ES-I3 (cell line): ENCODE data around the gene PRR15L.
"Not testable (repeated sequence)": the region's sequence is repeated elsewhere in the genome, so short reads cannot be mapped to it uniquely, and the experiment has no call there.

Source experiments
- H3K36me3 ChIP-seq: 2 replicates; pipeline ENCODE4 v1.6.1; 2013; ENCODE audit warnings: mild to moderate bottlenecking, low read length, control low read depth, moderate library complexity; ENCODE audit not compliant: insufficient read depth
- H3K4me1 ChIP-seq: 2 replicates; pipeline ENCODE4 v1.6.1; 2013; ENCODE audit warnings: mild to moderate bottlenecking, control low read depth, low read length; ENCODE audit not compliant: insufficient read depth
- H3K9ac ChIP-seq: 2 replicates; pipeline ENCODE4 v1.6.1; 2013; ENCODE audit warnings: low read depth, mild to moderate bottlenecking, low read length, moderate library complexity
- H3K9me3 ChIP-seq: 2 replicates; pipeline ENCODE4 v1.6.1; 2013; ENCODE audit warnings: mild to moderate bottlenecking, low read length, moderate library complexity; ENCODE audit not compliant: control insufficient read depth, insufficient read depth

Gene PRR15L

DNA sequence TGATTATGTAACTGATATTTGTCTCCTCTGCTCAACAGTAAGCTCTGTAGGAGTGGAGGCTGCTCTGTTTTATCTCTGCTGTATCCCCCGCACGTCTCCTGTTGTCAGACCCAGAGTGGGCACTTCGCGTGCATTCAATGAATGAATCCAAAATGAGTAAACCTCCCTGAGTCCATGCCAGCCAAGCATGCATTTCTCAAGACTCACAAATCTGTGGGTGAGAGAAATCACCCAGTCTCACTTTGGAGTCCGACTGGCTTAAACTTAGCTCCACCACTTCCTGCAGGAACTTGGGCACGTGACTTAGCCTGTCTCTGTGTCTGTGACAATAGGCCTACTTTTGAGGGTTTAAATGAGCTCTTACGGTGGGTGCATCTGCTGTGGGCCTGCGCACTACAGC lies 12.6 kb downstream of the PRR15L start:
- peaks cover 16% of the 10 kb centered on the region for H3K4me1 ChIP-seq
- no peaks in the 10 kb centered on the region for H3K9me3 ChIP-seq
- no peaks in the 10 kb centered on the region for H3K36me3 ChIP-seq
- no peak overlapping the region for H3K9ac ChIP-seq

DNA sequence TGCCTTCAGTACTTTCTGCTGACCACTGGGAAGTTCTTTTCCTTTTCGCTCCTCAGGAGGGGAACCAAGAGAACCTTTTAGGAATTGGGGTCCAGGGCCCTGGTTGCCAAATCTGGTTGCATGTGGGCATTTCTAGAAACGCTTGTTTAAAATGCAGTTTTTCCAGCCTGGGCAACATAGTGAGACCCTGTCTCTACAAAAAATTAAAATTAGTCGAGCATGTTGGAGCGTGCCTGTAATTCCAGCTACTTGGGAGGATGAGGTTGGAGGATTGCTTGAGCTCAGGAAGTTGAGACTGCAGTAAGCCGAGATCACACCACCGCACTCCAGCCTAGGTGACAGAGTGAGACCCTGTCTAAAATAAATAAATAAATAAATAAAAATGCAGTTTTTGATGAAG lies 15.1 kb downstream of the PRR15L start:
- Histone ChIP-seq H3K9ac (no peak overlapping the region), H3K9me3 (no peaks in the 10 kb centered on the region), H3K4me1 (peaks cover 5% of the 10 kb centered on the region; the same call in 1 of the 2 replicates), H3K36me3 (no peaks in the 10 kb centered on the region)

DNA sequence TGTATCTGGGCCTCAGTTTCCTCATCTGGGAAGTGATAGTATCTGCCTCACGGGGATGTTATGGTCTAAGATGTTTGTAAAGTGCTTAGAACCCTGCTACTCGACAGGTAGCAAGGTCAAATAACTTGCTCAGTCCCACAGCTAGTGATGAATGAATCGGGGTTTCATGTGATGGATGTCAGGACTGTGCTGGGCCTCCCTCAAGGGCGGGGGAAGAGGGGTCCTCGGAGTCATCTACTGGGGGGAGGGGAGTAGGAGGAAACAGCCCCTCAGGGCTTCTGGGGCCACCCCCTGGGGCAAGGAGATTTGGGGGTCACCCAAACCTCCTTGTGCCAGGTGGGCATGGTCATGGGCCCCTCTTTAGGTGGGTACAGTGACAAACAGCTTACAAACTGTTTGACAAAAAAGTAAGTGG lies 15.6 kb downstream of the PRR15L start:
- Histone ChIP-seq H3K4me1 (peaks cover 5% of the 10 kb centered on the region; the same call in 1 of the 2 replicates), H3K9me3 (no peaks in the 10 kb centered on the region)

DNA sequence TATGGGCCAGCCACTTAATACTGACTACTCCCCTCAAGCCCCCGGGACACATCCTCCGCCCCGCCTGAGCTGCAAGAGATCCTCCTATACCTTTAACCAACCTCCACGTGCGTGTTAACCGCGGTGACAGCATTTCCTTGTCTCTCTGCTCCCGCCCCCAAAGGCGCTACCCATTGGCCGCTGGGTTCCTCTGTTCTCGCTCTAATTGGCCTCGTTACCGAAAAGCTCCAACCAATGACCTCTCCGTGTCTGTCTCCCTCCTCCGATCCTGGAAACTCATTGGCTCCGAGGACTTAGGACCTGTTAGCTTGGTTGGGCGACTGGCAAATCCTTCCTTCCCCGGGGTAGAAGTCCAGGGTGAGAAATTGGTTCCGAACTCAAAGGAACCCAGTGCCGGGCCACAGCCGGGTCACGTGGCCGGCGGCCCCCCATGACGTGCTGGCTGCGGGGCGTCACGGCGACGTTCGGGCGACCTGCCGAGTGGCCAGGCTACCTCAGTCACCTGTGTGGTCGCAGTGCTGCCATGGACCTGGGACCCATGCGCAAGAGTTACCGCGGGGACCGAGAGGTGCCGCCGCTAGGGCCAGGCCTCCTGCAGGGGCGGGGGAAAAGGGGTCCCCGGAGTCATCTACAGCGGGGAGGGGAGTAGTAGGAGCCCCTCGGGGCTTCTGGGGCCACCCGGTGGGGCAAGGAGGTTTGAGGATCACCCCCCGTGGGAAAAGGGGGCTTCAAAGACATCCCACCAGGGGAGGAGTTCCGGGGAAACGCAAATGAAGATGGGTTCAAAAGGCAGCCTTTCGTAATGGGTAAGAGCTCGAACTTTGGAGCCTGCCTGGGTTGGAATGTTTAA lies 16.2 kb downstream of the PRR15L start, which contains the start of gene PNPO:
TSS of gene PNPO (plus strand) at position 326 of the 850 bp plus-strand sequence. CDS start at position 431, 105 bp downstream.
- Histone ChIP-seq H3K9me3 (no peaks in the 10 kb centered on the region), H3K9ac (peak within 1 kb of the TSS; percentile 33; the same call in 1 of the 2 replicates), H3K4me1 (peaks cover 5% of the 10 kb centered on the region; the same call in 1 of the 2 replicates), H3K36me3 (no peaks in the 10 kb centered on the region)

More for the DNA sequence above, 15.6 kb downstream of the PRR15L start:
- no peaks in the 10 kb centered on the region for H3K36me3 ChIP-seq
- peak overlapping the region; percentile 33; the same call in 1 of the 2 replicates for H3K9ac ChIP-seq

DNA sequence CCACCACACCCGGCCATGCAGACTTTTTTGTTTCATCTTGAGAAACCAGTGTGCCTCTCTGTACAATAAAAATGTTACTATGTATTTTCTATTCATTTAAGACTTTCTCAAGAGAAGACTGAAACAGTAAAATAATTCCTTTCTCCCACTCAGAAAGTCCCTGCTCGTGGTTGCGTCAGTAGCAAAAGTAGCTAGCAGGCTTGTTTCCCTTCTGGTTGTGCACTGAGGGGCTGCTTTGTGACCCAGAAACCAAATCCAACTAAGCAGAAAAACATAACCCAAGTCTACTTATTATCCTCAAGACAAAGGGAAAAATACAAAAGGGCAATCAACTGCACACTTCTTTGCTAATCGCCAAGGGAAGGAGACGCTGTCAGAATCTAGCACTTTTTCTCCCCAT lies 19.7 kb downstream of the PRR15L start:
- no peaks in the 10 kb centered on the region; the same call in 1 of the 2 replicates for H3K36me3 ChIP-seq
- H3K4me1 ChIP-seq = peaks cover 5% of the 10 kb centered on the region; the same call in 1 of the 2 replicates
- no peaks in the 10 kb centered on the region for H3K9me3 ChIP-seq
- no peak overlapping the region for H3K9ac ChIP-seq

DNA sequence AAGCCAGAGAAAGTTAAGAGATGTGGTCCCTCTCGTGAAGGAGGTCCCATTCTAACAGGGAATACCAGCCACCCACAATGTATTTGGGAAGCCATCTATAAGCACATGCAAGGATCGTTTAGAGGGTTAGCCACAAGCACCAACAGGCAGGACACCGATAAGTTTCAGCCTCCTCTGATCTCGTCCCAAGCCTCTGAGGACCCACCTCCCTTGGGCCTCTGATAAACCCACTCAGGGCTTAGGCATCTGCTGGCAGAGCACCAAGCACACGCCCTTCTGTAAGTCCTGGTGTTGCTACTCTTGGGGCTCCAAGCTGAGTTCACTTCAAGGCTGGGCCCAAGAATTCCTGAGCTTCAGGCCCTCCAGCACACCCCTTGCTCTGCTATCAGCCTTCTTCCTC lies 21.7 kb downstream of the PRR15L start:
- H3K9me3 ChIP-seq = no peaks in the 10 kb centered on the region
- no peaks in the 10 kb centered on the region; the same call in 1 of the 2 replicates for H3K36me3 ChIP-seq
- H3K9ac ChIP-seq = no peak overlapping the region
- no peaks in the 10 kb centered on the region; the same call in 1 of the 2 replicates for H3K4me1 ChIP-seq

DNA sequence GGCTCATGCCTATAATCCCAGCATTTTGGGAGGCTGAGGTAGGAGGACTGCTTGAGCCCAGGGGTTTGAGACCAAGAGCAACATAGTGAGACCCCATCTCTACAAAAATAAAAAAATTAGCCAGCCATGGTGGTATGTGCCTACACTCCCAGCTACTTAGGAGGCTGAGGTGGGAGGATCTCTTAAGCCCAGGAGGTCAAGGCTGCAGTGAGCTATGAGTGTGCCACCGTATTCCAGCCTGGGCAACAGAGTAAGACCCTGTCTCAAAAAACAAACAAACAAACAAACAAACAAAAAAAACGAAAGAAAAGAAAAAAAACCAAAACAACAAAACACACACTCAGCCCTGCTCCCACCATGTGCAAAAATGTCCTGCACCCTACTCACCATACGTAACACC lies 22.2 kb downstream of the PRR15L start:
- H3K36me3 ChIP-seq, H3K4me1 ChIP-seq, H3K9me3 ChIP-seq, H3K9ac ChIP-seq: not testable (repeated sequence)

DNA sequence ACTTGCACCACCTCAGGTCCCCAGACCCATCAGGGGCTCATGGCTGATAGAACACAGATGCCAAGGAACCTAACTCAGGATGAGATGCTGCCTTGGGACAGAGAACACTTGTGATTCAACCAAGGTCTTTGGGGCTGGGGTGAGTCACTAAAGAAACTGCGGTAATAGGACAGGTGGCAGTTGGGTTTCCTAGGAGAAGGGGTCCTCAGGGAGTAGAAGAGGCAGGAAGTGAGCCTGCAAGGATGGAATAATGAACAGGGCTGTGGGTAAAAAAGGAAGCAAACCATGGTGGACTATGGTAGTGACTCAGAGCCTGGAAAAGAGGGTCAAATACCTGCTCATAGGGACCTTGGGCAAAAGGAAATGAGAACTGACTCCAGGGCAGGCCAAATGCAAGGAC lies 22.8 kb downstream of the PRR15L start:
- no peaks in the 10 kb centered on the region; the same call in 1 of the 2 replicates for H3K36me3 ChIP-seq
- H3K4me1 ChIP-seq = no peaks in the 10 kb centered on the region; the same call in 1 of the 2 replicates
- no peak overlapping the region for H3K9ac ChIP-seq
- H3K9me3 ChIP-seq = no peaks in the 10 kb centered on the region

DNA sequence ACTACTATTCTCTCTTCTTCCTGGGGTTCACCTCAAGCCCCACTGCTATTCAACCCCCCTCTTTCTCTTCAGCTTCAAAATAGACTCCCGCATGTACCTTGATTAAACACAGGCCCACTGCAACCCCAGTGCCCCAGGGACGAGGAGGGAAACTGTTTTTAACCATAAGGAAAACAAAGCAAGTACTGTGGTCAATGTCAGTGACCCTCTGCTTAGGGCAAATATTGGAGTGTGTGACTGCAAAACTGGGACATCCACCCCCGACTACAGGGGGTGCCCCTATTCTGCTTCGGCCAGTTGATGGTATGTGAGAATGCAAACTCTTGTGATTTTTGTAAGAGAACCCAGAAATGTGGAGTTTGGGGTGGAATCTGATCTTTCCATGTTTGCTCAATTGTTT lies 25.8 kb downstream of the PRR15L start:
- no peak overlapping the region for H3K9ac ChIP-seq
- no peaks in the 10 kb centered on the region for H3K9me3 ChIP-seq
- peaks cover 3% of the 10 kb centered on the region; the same call in 1 of the 2 replicates for H3K36me3 ChIP-seq
- H3K4me1 ChIP-seq = no peaks in the 10 kb centered on the region; the same call in 1 of the 2 replicates

DNA sequence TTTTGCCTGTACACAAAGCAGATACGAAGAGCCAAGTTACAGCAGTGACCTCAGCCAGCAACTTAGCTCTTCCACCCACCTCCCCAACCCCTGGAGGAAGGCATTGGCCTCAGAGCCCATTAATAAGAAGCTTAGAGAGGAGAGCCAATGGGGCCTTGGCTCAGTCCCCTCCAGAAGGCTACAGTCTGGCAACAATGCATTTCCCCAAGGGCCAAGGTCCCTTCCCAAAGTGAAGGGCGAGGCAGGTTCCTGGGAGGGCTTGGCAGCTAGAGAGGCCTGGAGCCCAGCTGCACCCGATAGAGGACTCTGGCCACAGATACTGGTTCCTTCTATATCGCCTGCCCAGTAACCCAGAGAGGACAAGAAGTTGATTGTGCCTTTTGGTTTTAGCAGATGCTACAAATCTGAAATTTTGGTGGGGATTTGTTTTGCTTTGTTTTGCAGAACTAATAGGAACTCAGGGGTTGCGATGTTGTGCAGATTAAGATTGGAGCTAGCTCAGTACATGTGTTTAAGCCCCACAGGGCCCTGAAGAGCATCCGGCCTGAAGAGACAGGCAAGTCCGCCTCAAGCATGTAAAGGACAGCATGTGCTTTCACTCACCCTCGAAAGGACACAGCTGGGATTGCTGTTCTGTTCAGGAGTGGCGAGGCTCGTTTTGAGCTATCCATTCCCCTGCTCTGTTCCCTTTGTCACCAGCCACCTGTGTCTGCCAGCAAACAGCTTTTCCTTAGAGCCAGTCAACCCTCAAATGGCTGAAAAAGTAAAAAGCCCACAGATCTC lies 28.3 kb downstream of the PRR15L start:
- Histone ChIP-seq H3K4me1 (no peaks in the 10 kb centered on the region), H3K9ac (no peak overlapping the region), H3K9me3 (no peaks in the 10 kb centered on the region), H3K36me3 (peaks cover 3% of the 10 kb centered on the region; the same call in 1 of the 2 replicates)

DNA sequence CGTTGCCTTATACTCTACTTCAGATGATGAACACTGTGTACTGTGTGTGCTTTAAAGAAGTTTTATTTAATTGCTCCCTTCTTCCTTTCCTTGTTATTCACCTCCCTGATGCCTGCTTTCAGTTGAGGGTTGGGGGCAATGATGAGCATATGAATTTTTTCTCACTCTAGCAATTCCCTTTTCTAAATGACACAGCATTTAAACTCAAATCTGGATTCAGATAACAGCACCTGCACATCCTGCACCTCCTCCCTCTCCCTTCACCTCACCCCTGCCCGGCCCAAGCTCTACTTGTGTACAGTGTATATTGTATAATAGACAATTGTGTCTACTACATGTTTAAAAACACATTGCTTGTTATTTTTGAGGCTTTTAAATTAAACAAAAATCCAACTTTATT lies 29.3 kb downstream of the PRR15L start:
- no peaks in the 10 kb centered on the region for H3K4me1 ChIP-seq

DNA sequence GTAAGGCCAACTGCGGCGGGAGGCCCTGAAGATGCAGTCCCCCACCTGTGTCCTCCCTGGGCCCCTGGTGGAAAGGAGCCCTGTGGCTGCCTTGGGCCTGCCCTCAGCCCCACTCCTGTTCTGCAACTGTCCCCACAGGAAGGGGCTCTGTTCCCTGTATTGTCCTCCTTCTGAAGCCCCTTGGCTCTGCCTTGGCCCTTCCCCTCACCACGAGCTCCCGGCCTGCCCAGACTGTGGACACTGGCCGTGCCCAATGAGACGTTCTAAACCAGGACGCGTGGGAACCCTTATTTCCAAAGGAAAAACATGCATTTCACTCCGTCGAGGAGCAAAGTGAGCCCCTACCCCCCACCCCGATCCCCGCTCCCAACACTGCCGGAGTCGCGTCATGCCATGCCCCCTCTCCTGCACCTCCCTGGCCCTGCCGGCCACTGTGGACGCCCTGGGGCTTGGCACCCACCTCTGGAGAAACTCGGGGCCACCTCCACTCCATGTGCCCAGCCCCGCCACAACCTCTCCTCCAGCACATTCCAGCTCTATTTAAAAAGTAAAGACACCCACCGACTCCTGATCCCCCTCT lies 29.8 kb downstream of the PRR15L start:
- no peak overlapping the region for H3K9ac ChIP-seq
- no peaks in the 10 kb centered on the region for H3K4me1 ChIP-seq
- H3K36me3 ChIP-seq = peaks cover 3% of the 10 kb centered on the region; the same call in 1 of the 2 replicates
- H3K9me3 ChIP-seq = no peaks in the 10 kb centered on the region

More for the DNA sequence above, 29.3 kb downstream of the PRR15L start:
- H3K9me3 ChIP-seq = no peaks in the 10 kb centered on the region
- peaks cover 3% of the 10 kb centered on the region; the same call in 1 of the 2 replicates for H3K36me3 ChIP-seq
- no peak overlapping the region for H3K9ac ChIP-seq

DNA sequence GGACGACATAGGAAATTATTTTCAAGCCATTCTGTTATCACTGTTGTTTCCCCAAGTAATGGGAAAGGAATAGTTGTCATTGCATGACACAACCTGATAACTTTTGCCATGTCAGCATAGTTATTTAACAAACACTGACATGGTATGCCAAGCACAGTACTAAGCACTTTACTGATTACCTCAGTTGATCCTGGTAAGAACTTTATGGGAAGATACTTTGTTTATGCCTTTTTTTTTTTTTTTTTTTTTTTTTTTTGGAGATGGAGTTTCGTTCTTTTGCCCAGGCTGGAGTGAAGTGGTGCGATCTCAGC lies 32.0 kb downstream of the PRR15L start:
- Histone ChIP-seq H3K36me3 (peaks cover 3% of the 10 kb centered on the region; the same call in 1 of the 2 replicates), H3K9ac (no peak overlapping the region), H3K4me1 (no peaks in the 10 kb centered on the region), H3K9me3 (no peaks in the 10 kb centered on the region)
